Panc1 (cell line): ENCODE measurements around the gene JADE2.

Experiments
- POLR2AphosphoS5 ChIP-seq: IDR thresholded peaks from 2 replicates; pipeline ENCODE4 v1.6.1; 2012; ENCODE audit warnings: mild to moderate bottlenecking, low read depth, low read length, moderate library complexity
- SIN3A ChIP-seq: IDR thresholded peaks from 2 replicates; pipeline ENCODE4 v1.6.1; 2012; ENCODE audit warnings: low read depth, mild to moderate bottlenecking, low read length, moderate library complexity, borderline replicate concordance; ENCODE audit not compliant: insufficient read depth
- TCF7L2 ChIP-seq: IDR thresholded peaks from 2 replicates; pipeline ENCODE4 v1.6.1; 2011; ENCODE audit warnings: mild to moderate bottlenecking, low read depth, low read length, inconsistent platforms
- TF ChIP-seq, protein P1 (sequence below): fragments of 450-650 bp; IDR thresholded peaks from 2 replicates; pipeline ENCODE4 v1.5.1; 2017; ENCODE audit warnings: mild to moderate bottlenecking
- TF ChIP-seq, protein P2 (sequence below), 2 experiments: IDR thresholded peaks; 2 replicates each; pipeline ENCODE4 v1.6.1; 2011 to 2012; ENCODE audit warnings: low read depth in 2 of 2, control low read depth in 1 of 2, low read length in 1 of 2, mild to moderate bottlenecking in 1 of 2, moderate library complexity in 1 of 2; ENCODE audit not compliant: insufficient read depth in 1 of 2

GRCh38 chr5:134582941-134583340, 57.5 kb downstream of the JADE2 start:
- TF ChIP-seq, protein P1, sequence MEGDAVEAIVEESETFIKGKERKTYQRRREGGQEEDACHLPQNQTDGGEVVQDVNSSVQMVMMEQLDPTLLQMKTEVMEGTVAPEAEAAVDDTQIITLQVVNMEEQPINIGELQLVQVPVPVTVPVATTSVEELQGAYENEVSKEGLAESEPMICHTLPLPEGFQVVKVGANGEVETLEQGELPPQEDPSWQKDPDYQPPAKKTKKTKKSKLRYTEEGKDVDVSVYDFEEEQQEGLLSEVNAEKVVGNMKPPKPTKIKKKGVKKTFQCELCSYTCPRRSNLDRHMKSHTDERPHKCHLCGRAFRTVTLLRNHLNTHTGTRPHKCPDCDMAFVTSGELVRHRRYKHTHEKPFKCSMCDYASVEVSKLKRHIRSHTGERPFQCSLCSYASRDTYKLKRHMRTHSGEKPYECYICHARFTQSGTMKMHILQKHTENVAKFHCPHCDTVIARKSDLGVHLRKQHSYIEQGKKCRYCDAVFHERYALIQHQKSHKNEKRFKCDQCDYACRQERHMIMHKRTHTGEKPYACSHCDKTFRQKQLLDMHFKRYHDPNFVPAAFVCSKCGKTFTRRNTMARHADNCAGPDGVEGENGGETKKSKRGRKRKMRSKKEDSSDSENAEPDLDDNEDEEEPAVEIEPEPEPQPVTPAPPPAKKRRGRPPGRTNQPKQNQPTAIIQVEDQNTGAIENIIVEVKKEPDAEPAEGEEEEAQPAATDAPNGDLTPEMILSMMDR: no peak
- TF ChIP-seq POLR2AphosphoS5 (no peak), SIN3A (no peak), TCF7L2 (no peak)
- TF ChIP-seq, protein P2, sequence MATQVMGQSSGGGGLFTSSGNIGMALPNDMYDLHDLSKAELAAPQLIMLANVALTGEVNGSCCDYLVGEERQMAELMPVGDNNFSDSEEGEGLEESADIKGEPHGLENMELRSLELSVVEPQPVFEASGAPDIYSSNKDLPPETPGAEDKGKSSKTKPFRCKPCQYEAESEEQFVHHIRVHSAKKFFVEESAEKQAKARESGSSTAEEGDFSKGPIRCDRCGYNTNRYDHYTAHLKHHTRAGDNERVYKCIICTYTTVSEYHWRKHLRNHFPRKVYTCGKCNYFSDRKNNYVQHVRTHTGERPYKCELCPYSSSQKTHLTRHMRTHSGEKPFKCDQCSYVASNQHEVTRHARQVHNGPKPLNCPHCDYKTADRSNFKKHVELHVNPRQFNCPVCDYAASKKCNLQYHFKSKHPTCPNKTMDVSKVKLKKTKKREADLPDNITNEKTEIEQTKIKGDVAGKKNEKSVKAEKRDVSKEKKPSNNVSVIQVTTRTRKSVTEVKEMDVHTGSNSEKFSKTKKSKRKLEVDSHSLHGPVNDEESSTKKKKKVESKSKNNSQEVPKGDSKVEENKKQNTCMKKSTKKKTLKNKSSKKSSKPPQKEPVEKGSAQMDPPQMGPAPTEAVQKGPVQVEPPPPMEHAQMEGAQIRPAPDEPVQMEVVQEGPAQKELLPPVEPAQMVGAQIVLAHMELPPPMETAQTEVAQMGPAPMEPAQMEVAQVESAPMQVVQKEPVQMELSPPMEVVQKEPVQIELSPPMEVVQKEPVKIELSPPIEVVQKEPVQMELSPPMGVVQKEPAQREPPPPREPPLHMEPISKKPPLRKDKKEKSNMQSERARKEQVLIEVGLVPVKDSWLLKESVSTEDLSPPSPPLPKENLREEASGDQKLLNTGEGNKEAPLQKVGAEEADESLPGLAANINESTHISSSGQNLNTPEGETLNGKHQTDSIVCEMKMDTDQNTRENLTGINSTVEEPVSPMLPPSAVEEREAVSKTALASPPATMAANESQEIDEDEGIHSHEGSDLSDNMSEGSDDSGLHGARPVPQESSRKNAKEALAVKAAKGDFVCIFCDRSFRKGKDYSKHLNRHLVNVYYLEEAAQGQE (IDR thresholded peaks at IDR 0.05; ENCODE audit: insufficient read depth in 1 of 2, low read depth in 2 of 2, low read length in 1 of 2): no peak
